A673 (cell line): ENCODE measurements around the gene TADA2A. TPM values are rescaled to one million over a fixed set of nuclear protein-coding genes. Genes with fewer than 3 reads are reported as not detected.

Experiments
- BruUV-seq: library from RNA; stranded (reverse); fragments of 400-500 nt; replicated peaks from 2 replicates; lab custom pipeline; 2021; lab: Mats Ljungman, UMichigan
- CTCF ChIA-PET: fragments of 300-600 bp; sonication (Branson Sonifier 250); formaldehyde crosslinking; loops from one replicate; lab custom pipeline; 2022; ENCODE audit warnings: antibody characterized with exemption; lab: Charles Lee
- POLR2A ChIA-PET: fragments of 300-600 bp; sonication (Branson Sonifier 250); formaldehyde crosslinking; loops from one replicate; lab custom pipeline; 2022; ENCODE audit warnings: antibody characterized with exemption; ENCODE audit not compliant: low non-redundant PET; lab: Charles Lee
- DNase-seq: peaks from one replicate; pipeline ENCODE4 v3.0.0-alpha.2; 2015; ENCODE audit warnings: low spot score
- H3K27ac ChIP-seq: fragments of 200-600 bp; sonication (generic); 2 replicates; pipeline ENCODE4 v1.5.1; 2016; ENCODE audit warnings: mixed run types, low read depth, mild to moderate bottlenecking, mixed read lengths, antibody characterized with exemption, low read length; ENCODE audit not compliant: poor library complexity, severe bottlenecking
- H3K27me3 ChIP-seq: fragments of 200-600 bp; sonication (generic); replicated peaks from 2 replicates; pipeline ENCODE4 v1.6.1; 2017; ENCODE audit warnings: mixed run types, low read depth, mild to moderate bottlenecking, mixed read lengths, antibody characterized with exemption, low read length; ENCODE audit not compliant: insufficient read depth, poor library complexity
- H3K36me3 ChIP-seq: fragments of 200-600 bp; sonication (generic); 2 replicates; pipeline ENCODE4 v1.6.1; 2016; ENCODE audit warnings: mixed run types, mild to moderate bottlenecking, mixed read lengths, antibody characterized with exemption, low read length; ENCODE audit not compliant: insufficient read depth, poor library complexity, severe bottlenecking
- H3K4me1 ChIP-seq: fragments of 200-600 bp; sonication (generic); 2 replicates; pipeline ENCODE4 v1.6.1; 2017; ENCODE audit warnings: mixed run types, mild to moderate bottlenecking, mixed read lengths, antibody characterized with exemption, low read length; ENCODE audit not compliant: insufficient read depth, poor library complexity, severe bottlenecking
- H3K4me3 ChIP-seq: fragments of 200-600 bp; sonication (generic); 2 replicates; pipeline ENCODE4 v1.5.1; 2016; ENCODE audit warnings: low read depth, mixed run types, mild to moderate bottlenecking, mixed read lengths, low read length; ENCODE audit not compliant: poor library complexity, severe bottlenecking
- H3K9me3 ChIP-seq: fragments of 200-600 bp; sonication (generic); 2 replicates; pipeline ENCODE4 v1.6.1; 2016; ENCODE audit warnings: mixed run types, low read depth, mild to moderate bottlenecking, mixed read lengths, antibody characterized with exemption, low read length; ENCODE audit not compliant: poor library complexity, severe bottlenecking
- CTCF ChIP-seq: fragments of 300-800, 200-600 bp; sonication (generic); conservative IDR thresholded peaks from 2 replicates; pipeline ENCODE4 v1.5.1; 2017; ENCODE audit warnings: low read depth, mild to moderate bottlenecking, antibody characterized with exemption, low read length, moderate library complexity, mixed read lengths
- EZH2 ChIP-seq: fragments of 200-600 bp; sonication (generic); IDR thresholded peaks from 2 replicates; pipeline ENCODE4 v1.6.1; 2017; ENCODE audit warnings: borderline replicate concordance, low read depth, mild to moderate bottlenecking, mixed read lengths, antibody characterized with exemption, low read length; ENCODE audit not compliant: poor library complexity, severe bottlenecking
- intact Hi-C: fragments of 100-400 bp; cut with micrococcal nuclease; formaldehyde crosslinking; loops from one replicate; pipeline ENCODE4 v1.10.0; 2022; ENCODE audit not compliant: unreplicated experiment
- total RNA-seq: library from RNA; stranded (reverse); gene quantifications from 2 replicates; pipeline ENCODE4 v1.2.3, GENCODE V29; 2021

TADA2A gene
- total RNA-seq, 1 experiment from 2014 or later: 17.9 TPM

- Histone ChIP-seq H3K4me3 (no peak overlapping the region), H3K27ac (no peak overlapping the region), H3K9me3 (no peaks in the 10 kb centered on the region), H3K27me3 (no peaks in the 10 kb centered on the region), H3K4me1 (peaks cover 8% of the 10 kb centered on the region), H3K36me3 (peaks cover 17% of the 10 kb centered on the region)
- no peak for DNase-seq
- ChIA-PET POLR2A (no interaction called here), CTCF (no interaction called here)
- TF ChIP-seq EZH2 (no peak), CTCF (no peak)
- no TSS peak for BruUV-seq
- intact Hi-C loops: no loop called here
Measured at GRCh38 chr17:37475731-37476420, 69.2 kb downstream of the TADA2A start.

- no peak for TF ChIP-seq CTCF
- TF ChIP-seq EZH2: no peak
- BruUV-seq: no TSS peak
- H3K4me1 ChIP-seq: peaks cover 8% of the 10 kb centered on the region
- ChIA-PET CTCF (interaction anchor here (0.7 kb wide), 1 partner anchor 57 kb away, joined by 8 read pairs; no protein-coding TSS in a partner anchor), POLR2A (no interaction called here)
- peaks cover 17% of the 10 kb centered on the region for H3K36me3 ChIP-seq
- intact Hi-C loops: no loop called here
- H3K9me3 ChIP-seq: no peaks in the 10 kb centered on the region
- no peaks in the 10 kb centered on the region for H3K27me3 ChIP-seq
- H3K27ac ChIP-seq: no peak overlapping the region
- H3K4me3 ChIP-seq: no peak overlapping the region
- DNase-seq: no peak
Measured at GRCh38 chr17:37476431-37477120, 69.9 kb downstream of the TADA2A start.

- H3K9me3 ChIP-seq: no peaks in the 10 kb centered on the region
- intact Hi-C loops: no loop called here
- no peak overlapping the region for H3K4me3 ChIP-seq
- DNase-seq: no peak
- no peaks in the 10 kb centered on the region for H3K27me3 ChIP-seq
- CTCF ChIA-PET: no interaction called here
- no peak overlapping the region for H3K27ac ChIP-seq
- TF ChIP-seq EZH2 (no peak), CTCF (no peak)
- H3K36me3 ChIP-seq: peaks cover 17% of the 10 kb centered on the region
- H3K4me1 ChIP-seq: peaks cover 12% of the 10 kb centered on the region
- POLR2A ChIA-PET: no interaction called here
- BruUV-seq: no TSS peak
Measured at GRCh38 chr17:37478187-37478586, 71.5 kb downstream of the TADA2A start.
